H1 (cell line): Measurements from ENCODE around the gene CFAP210. TPM values are rescaled to one million over a fixed set of nuclear protein-coding genes. Genes with fewer than 3 reads are reported as not detected.

Experiments used
- CTCF ChIA-PET: fragments of 300-600 bp; sonication (Branson Sonifier 250); formaldehyde crosslinking; loops from one replicate; lab custom pipeline; 2021; ENCODE audit not compliant: partially characterized antibody; lab: Charles Lee
- POLR2A ChIA-PET: fragments of 300-600 bp; sonication (Branson Sonifier 250); formaldehyde crosslinking; loops from one replicate; lab custom pipeline; 2021; ENCODE audit warnings: inconsistent platforms; ENCODE audit not compliant: partially characterized antibody; lab: Charles Lee
- DNase-seq, 2 experiments: peaks; one replicate each; pipeline versions ENCODE4 v3.0.0 to v3.0.0-alpha.2; 2010 to 2022; ENCODE audit warnings: low spot score in 2 of 2, low read depth in 1 of 2, mixed read lengths in 1 of 2
- FAIRE-seq: peaks from 2 replicates; lab custom pipeline; 2011; peaks lifted over from hg19 to GRCh38; lab: Jason Lieb, UNC
- H2AFZ ChIP-seq: 2 replicates; pipeline ENCODE4 v1.8.1; 2012; ENCODE audit warnings: low read length, inconsistent platforms
- H2AK5ac ChIP-seq: 2 replicates; pipeline ENCODE4 v1.6.1; 2013; ENCODE audit warnings: low read depth, low read length
- H2BK120ac ChIP-seq: replicated peaks from 2 replicates; pipeline ENCODE3; 2013; ENCODE audit warnings: low read depth, low read length, inconsistent platforms
- H2BK12ac ChIP-seq: 2 replicates; pipeline ENCODE4 v1.6.1; 2013; ENCODE audit warnings: low read depth, low read length
- H2BK15ac ChIP-seq: 2 replicates; pipeline ENCODE4 v1.6.1; 2013; ENCODE audit warnings: low read length
- H2BK20ac ChIP-seq: 2 replicates; pipeline ENCODE4 v1.6.1; 2013; ENCODE audit warnings: low read length
- H2BK5ac ChIP-seq: 2 replicates; pipeline ENCODE4 v1.6.1; 2013; ENCODE audit warnings: low read depth, low read length
- H3K14ac ChIP-seq: 2 replicates; pipeline ENCODE4 v1.6.1; 2013; ENCODE audit warnings: inconsistent platforms; ENCODE audit not compliant: insufficient read length
- H3K18ac ChIP-seq: 2 replicates; pipeline ENCODE4 v1.6.1; 2013; ENCODE audit warnings: low read length; ENCODE audit errors: extremely low read depth
- H3K23ac ChIP-seq: 2 replicates; pipeline ENCODE4 v1.6.1; 2013; ENCODE audit warnings: inconsistent platforms; ENCODE audit not compliant: insufficient read length
- H3K23me2 ChIP-seq: 2 replicates; pipeline ENCODE4 v1.6.1; 2013; ENCODE audit warnings: low read depth, low read length
- H3K27ac ChIP-seq: 2 replicates; pipeline ENCODE4 v1.6.1; 2011; ENCODE audit warnings: low read depth, low read length, inconsistent platforms
- H3K27me3 ChIP-seq, 4 experiments: replicated peaks in 1 of 4; 1 replicate in 1 of 4; 2 replicates in 3 of 4; pipeline versions ENCODE4 v1.6.1 to v1.8.1; 2011 to 2013; ENCODE audit warnings: low read length in 3 of 4, mild to moderate bottlenecking in 3 of 4, inconsistent platforms in 2 of 4, mixed read lengths in 2 of 4, moderate library complexity in 1 of 4; ENCODE audit not compliant: control insufficient read depth in 3 of 4, insufficient read depth in 3 of 4; ENCODE audit errors: extremely low read depth in 1 of 4
- H3K36me3 ChIP-seq, 4 experiments: 2 replicates each; pipeline versions ENCODE4 v1.6.1 to v1.8.1; 2011 to 2013; ENCODE audit warnings: mild to moderate bottlenecking in 4 of 4, low read length in 3 of 4, moderate library complexity in 2 of 4, control low read depth in 1 of 4, inconsistent platforms in 1 of 4; ENCODE audit not compliant: insufficient read depth in 4 of 4, control insufficient read depth in 2 of 4
- H3K4ac ChIP-seq: replicated peaks from 2 replicates; pipeline ENCODE3; 2013; ENCODE audit warnings: low read length, low read depth, mixed read lengths, inconsistent platforms; ENCODE audit not compliant: insufficient read length
- H3K4me1 ChIP-seq, 4 experiments: replicated peaks in 1 of 4; 1 replicate in 1 of 4; 2 replicates in 3 of 4; pipeline versions ENCODE4 v1.6.1 to v1.8.1; 2011 to 2013; ENCODE audit warnings: low read length in 3 of 4, inconsistent platforms in 2 of 4, mixed read lengths in 1 of 4; ENCODE audit not compliant: insufficient read depth in 4 of 4, control insufficient read depth in 3 of 4
- H3K4me2 ChIP-seq, 2 experiments: 2 replicates each; pipeline versions ENCODE4 v1.6.1 to v1.8.1; 2011 to 2013; ENCODE audit warnings: low read depth in 2 of 2, low read length in 2 of 2, control low read depth in 1 of 2, inconsistent platforms in 1 of 2, mild to moderate bottlenecking in 1 of 2; ENCODE audit not compliant: insufficient read depth in 1 of 2
- H3K4me3 ChIP-seq, 4 experiments: fragments of 200-600, 300-600 bp in 1 of 4; sonication (generic), shearing (Covaris generic), sonication (Bioruptor Twin) in 1 of 4; 2 replicates each; pipeline versions ENCODE4 v1.5.1 to v1.8.1; 2011 to 2016; ENCODE audit warnings: low read length in 4 of 4, low read depth in 3 of 4, control low read depth in 2 of 4, inconsistent platforms in 2 of 4, mild to moderate bottlenecking in 2 of 4, mixed read lengths in 1 of 4, moderate library complexity in 1 of 4; ENCODE audit not compliant: insufficient read depth in 2 of 4; ENCODE audit errors: extremely low read depth in 1 of 4
- H3K56ac ChIP-seq: replicated peaks from 2 replicates; pipeline ENCODE3; 2013; ENCODE audit warnings: low read depth, mild to moderate bottlenecking, mixed read lengths, low read length, inconsistent platforms; ENCODE audit not compliant: insufficient read length
- H3K79me1 ChIP-seq: 2 replicates; pipeline ENCODE4 v1.6.1; 2013; ENCODE audit warnings: low read depth, low read length, control low read depth
- H3K79me2 ChIP-seq, 2 experiments: 2 replicates each; pipeline versions ENCODE4 v1.6.1 to v1.8.1; 2012 to 2013; ENCODE audit warnings: low read length in 2 of 2, mild to moderate bottlenecking in 2 of 2, inconsistent platforms in 1 of 2; ENCODE audit not compliant: insufficient read depth in 2 of 2, control insufficient read depth in 1 of 2
- H3K9ac ChIP-seq, 4 experiments: replicated peaks in 1 of 4; 1 replicate in 1 of 4; 2 replicates in 3 of 4; pipeline versions ENCODE4 v1.6.1 to v1.8.1; 2011 to 2013; ENCODE audit warnings: low read depth in 3 of 4, low read length in 3 of 4, control low read depth in 2 of 4, mild to moderate bottlenecking in 2 of 4, moderate library complexity in 2 of 4, inconsistent platforms in 1 of 4; ENCODE audit errors: extremely low read depth in 1 of 4
- H3K9me3 ChIP-seq, 2 experiments: 2 replicates each; pipeline versions ENCODE4 v1.6.1 to v1.8.1; 2012 to 2013; ENCODE audit warnings: mild to moderate bottlenecking in 2 of 2, moderate library complexity in 2 of 2, control low read depth in 1 of 2, inconsistent platforms in 1 of 2, low read depth in 1 of 2, low read length in 1 of 2, mixed read lengths in 1 of 2; ENCODE audit not compliant: insufficient read depth in 2 of 2
- H4K20me1 ChIP-seq, 2 experiments: replicated peaks in 1 of 2; 2 replicates each; pipeline versions ENCODE3 to v1.8.1; 2011 to 2013; ENCODE audit warnings: inconsistent platforms in 2 of 2, low read length in 2 of 2, mild to moderate bottlenecking in 1 of 2; ENCODE audit not compliant: insufficient read depth in 2 of 2, control insufficient read depth in 1 of 2
- H4K5ac ChIP-seq: 2 replicates; pipeline ENCODE4 v1.6.1; 2013; ENCODE audit warnings: low read length, low read depth, mixed read lengths, inconsistent platforms; ENCODE audit not compliant: insufficient read length
- H4K8ac ChIP-seq: 2 replicates; pipeline ENCODE4 v1.8.0; 2013; ENCODE audit warnings: mild to moderate bottlenecking, moderate library complexity, low read length, inconsistent platforms; ENCODE audit not compliant: insufficient read depth; ENCODE audit errors: extremely low read depth
- H4K91ac ChIP-seq: replicated peaks from 2 replicates; pipeline ENCODE3; 2013; ENCODE audit warnings: low read length, mixed read lengths, inconsistent platforms; ENCODE audit not compliant: insufficient read length
- CBX5 ChIP-seq: fragments of 300-800, 300-1000 bp; sonication (generic); IDR thresholded peaks from 2 replicates; pipeline ENCODE4 v1.7.1; 2016; ENCODE audit warnings: antibody characterized with exemption, low read length, low read depth
- WGBS, 2 experiments: shearing (Covaris generic) in 1 of 2; methylation state at CpG; one replicate each; pipeline versions ENCODE4 v1.1.6 to v1.1.7; 2013 to 2015; ENCODE audit warnings: low lambda C conversion rate in 2 of 2, mixed read lengths in 2 of 2, inconsistent platforms in 1 of 2, low coverage in 1 of 2, missing lambda C conversion rate in 1 of 2; ENCODE audit not compliant: insufficient replicate concordance in 2 of 2, insufficient coverage in 1 of 2, insufficient read length in 1 of 2; ENCODE audit errors: extremely low coverage in 1 of 2, missing lambda C conversion rate in 1 of 2; 5-methylcytosine and 5-hydroxymethylcytosine counted together
- polyA plus RNA-seq, 7 experiments: library from polyadenylated mRNA; depleted of rRNA in 3 of 7; stranded (reverse) in 5 of 7; unstranded in 2 of 7; fragments of >200 nt in 5 of 7; fragments of 200-250 nt in 2 of 7; gene quantifications; 1 replicate in 5 of 7; 2 replicates in 1 of 7; 4 replicates in 1 of 7; pipeline versions ENCODE4 v1.2.1 to v1.2.3, GENCODE V29; 2011 to 2013; ENCODE audit warnings: missing spikeins in 2 of 7, mixed read lengths in 2 of 7
- total RNA-seq: library from RNA; stranded (reverse); fragmentation: NEBNext Ultra II Directional; extraction: Animal tissue kit (Norgen Biotek cat#: 25700); gene quantifications from 2 replicates; pipeline ENCODE4 v1.2.1, GENCODE V29; 2021

Gene CFAP210
- total and polyA plus RNA-seq, 2 of the 8 experiments (the other 6 are each of a cell fraction or from before 2014, with no cell fraction given): 0.06 to 0.37 TPM

DNA sequence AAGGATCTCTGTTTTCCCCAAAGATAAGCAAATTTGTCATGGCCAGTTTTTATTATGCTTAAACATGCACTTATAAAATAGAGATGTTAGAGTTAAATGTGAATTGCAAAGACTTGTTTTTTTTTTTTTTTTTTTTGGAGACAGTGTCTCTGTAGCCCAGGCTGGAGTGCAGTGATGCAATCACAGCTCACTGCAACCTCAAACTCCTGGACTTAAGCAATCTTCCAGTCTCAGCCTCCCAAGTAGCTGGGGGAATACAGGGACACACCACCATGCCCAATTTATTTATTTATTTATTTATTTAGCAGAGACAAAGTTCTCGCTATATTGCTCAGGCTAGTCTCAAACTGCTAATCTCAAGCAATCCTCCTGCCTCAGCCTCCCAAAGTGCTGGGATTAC lies 15.1 kb upstream of the CFAP210 start:
- WGBS, 2 experiments: 96% methylated on average over 1 of the region's 1 CpG; no CpG with 5 or more reads in 1 of the 2 experiments
- no peak overlapping the region for H4K8ac ChIP-seq
- H2BK20ac ChIP-seq: no peak overlapping the region
- no peaks in the 10 kb centered on the region for H3K23me2 ChIP-seq
- POLR2A ChIA-PET: interaction anchor here (0.6 kb wide), 1 partner anchor 39 kb away, joined by 3 read pairs; no protein-coding TSS in a partner anchor
- no peak overlapping the region for H3K14ac ChIP-seq
- H4K5ac ChIP-seq: no peak overlapping the region
- no peak overlapping the region for H2BK12ac ChIP-seq
- H4K91ac ChIP-seq: no peak overlapping the region
- H4K20me1 ChIP-seq: no peaks in the 10 kb centered on the region
- no peaks in the 10 kb centered on the region; a peak in 1 of 4 replicates for H3K9me3 ChIP-seq
- H3K4ac ChIP-seq: no peak overlapping the region
- no peak overlapping the region for H2BK120ac ChIP-seq
- no peak overlapping the region for H2AFZ ChIP-seq
- H3K27ac ChIP-seq: no peak overlapping the region
- TF ChIP-seq CBX5: no peak
- TF ChIP-seq, all 59 proteins: peak for 0
- no peak overlapping the region for H3K4me2 ChIP-seq
- no peaks in the 10 kb centered on the region for H3K36me3 ChIP-seq
- H3K23ac ChIP-seq: no peak overlapping the region
- FAIRE-seq (no peak), DNase-seq (no peak)
- H3K4me3 ChIP-seq: no peak overlapping the region
- no peak overlapping the region for H2BK5ac ChIP-seq
- no peaks in the 10 kb centered on the region for H3K79me2 ChIP-seq
- CTCF ChIA-PET: no interaction called here
- H2AK5ac ChIP-seq: no peak overlapping the region
- no peaks in the 10 kb centered on the region for H3K27me3 ChIP-seq
- H3K9ac ChIP-seq: no peak overlapping the region
- peaks cover 0 to 6% (median 3%) of the 10 kb centered on the region in 4 experiments; a peak in 1 of 7 replicates for H3K4me1 ChIP-seq
- H2BK15ac ChIP-seq: no peak overlapping the region
- H3K18ac ChIP-seq: no peak overlapping the region
- H3K56ac ChIP-seq: no peak overlapping the region
- H3K79me1 ChIP-seq: no peaks in the 10 kb centered on the region
